ENCODE measurements around the gene SMG6.
"Not testable (repeated sequence)": the region's sequence is repeated elsewhere in the genome, so short reads cannot be mapped to it uniquely, and the experiment has no call there.

The SMG6 gene

DNA sequence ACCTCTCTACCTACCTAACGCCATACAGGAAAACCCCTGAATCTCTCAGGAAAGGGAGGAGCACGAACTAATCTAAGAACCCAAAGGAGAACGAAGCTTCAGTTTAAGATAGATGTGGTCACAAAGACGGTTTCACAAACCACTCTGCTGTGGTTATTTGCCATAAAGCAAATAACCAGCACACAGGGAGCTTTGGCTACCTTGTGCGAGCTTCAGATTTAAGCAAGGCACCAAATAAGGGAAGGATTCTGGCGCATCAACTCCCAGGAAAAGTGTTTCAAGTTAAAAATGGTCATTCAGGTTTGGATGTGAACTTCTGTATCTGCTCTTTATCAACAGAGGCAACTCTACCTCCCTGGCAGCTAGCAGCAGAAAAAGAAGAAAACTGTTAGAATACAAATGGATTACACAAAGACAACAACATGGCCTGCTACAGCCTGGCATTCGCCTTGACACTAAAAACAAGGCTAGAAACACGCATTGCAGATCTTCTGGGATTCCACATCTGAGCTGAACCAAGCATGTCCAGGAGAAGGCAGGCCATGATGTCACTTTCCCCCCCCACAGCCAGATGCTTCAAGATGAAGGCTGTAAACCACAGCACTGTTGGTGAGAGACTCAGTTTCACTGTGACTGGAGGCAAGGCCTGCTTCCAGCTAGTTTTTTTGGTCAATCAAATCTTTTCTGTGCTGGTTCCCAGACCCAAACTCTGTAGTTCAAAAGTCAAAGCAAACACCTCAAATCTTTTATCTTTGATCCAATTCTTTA is 43.6 kb downstream of the SMG6 start:
- no peak for DNase-seq

DNA sequence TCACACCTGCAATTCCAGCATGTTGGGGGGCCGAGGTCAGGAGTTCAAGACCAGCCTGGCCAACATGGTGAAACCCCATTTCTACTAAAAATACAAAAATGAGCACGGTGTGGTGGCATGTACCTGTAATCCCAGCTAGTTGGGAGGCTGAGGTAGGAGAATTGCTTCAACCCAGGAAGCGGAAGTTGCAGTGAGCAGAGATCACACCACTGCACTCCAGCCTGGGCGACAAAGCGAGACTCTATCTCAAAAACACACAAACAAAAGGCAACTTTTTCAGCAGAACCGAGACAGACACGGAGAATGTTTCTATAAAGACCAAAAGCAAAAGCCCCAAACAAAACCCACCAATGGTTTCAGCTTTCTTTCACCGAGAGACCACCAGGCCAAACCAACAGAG is 44.8 kb downstream of the SMG6 start:
- DNase-seq: not testable (repeated sequence)

DNA sequence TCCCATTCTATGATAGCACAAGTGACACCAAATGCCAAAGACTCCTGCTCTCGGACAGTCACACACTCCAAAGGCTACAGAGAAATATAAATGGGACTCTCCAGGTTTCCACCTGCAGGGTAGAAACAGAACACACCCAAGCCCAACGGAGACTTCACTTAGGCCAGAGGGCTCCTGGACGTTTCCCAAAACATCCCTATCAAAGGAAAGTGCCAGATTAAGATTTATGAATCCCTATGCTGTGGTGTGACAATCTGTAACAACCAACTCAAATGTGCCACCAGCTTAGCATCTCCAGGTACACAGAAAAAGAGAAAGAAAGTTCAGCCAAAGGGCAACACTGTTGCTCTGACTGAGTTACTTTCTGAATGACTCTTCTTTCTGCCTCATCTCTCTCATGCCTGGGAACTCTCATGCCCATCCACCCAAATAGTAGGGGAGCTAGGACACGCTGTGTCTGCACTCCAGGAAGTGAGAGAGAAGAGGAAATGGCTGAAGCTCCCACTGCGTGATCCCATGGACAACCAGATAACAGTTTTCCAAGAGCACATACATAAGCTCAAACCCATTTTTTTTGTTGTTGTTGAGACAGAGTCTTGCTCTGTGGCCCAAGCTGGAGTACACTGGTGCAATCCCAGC is 49.7 kb downstream of the SMG6 start:
- no peak for DNase-seq

DNA sequence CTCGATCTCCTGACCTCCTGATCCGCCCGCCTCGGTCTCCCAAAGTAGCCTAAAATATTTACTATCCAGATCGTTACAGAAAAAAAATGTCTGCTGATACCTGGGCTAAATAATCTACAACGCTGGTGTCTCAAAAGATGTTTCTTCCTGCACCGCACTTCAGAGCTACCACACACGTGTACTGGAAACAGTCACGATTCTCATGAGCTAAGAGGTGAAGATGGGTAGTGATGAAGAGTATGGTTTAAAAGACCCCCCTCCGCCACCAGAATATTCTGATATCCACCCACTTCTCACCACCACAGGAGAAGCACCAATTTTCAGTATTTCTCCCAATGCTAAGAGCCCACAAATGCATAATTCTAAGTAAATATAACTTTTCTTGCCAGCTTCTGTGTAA is 50.2 kb downstream of the SMG6 start:
- DNase-seq: no peak

DNA sequence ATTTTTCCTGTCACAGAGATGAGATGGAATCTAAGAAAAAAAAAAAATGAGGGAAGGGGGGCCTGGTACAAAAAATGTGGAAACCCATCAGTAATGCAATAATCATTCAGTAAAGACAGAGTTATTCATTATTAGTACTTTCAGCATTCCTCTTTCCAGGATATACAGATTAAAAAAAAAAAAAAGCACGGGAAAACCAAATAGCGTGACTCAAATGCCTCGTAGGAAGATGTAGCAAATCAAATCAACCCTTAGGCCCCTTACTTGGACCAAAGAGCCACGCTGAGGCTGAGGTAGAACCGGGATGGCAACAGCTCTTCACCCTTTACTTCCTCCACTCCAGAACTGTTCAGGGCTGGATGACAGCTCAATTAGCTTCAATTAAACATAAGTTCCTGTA is 52.5 kb downstream of the SMG6 start:
- no peak for DNase-seq

DNA sequence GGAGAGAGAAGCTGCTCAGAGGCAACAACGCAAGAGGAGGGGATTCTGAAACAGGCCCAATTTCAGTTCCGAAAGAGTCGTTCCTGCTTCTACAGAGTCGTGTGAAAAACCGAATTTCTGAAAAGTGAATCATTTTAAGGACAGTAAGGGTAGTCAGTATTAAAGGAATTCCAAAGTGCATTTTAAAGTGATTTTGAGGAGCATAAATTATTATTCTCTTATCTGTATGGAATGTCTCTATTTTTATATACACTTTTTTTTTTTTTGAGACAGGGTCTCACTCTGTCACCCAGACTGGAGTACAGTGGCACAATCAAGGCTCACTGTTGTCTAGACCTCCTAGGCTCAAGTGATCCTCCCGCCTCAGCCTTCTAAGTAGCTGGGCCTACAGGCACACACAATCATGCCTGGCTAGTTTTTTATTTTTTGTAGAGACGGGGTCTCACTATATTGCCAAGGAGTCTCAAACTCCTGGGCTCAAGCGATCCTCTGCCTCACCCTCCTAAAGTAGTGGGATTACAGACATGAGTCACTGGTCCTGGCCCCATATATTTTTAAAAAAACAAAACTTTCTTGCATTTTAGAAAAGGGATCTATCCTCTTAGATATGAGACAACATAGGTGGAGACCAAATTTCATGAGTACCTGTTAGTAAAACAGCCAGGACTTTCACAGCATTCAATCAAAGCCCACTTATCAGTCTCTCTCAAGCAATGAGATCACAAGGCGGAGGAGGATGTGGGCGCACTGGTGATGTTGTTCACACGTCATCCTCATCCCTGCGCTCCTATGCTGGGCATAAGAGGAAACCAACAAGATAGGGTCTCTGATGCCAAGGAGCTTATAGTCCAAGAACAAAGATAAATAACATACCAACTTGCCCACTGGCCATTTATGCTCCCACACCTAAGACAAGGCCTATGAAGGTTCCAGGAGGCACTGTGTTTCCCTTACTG is 53.2 kb downstream of the SMG6 start:
- no peak for DNase-seq

DNA sequence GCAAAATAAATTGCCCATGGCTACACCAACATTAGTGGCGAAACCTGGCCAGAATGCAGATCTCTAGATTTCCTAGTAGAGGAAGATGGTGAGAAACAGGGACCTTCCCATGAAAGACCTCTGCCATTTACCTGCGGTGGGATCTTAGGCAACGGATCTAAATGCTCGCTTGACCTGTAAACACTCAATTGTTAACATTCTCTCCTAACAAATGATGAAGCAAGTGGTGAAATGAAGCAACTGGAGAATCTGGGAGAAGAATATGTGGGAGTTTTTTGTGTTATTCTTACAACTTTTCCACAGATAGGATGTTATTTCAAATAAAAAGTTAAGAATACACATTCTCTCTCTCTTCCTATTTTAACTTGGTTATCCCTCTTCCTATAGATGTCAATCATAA is 56.6 kb downstream of the SMG6 start:
- no peak for DNase-seq

DNA sequence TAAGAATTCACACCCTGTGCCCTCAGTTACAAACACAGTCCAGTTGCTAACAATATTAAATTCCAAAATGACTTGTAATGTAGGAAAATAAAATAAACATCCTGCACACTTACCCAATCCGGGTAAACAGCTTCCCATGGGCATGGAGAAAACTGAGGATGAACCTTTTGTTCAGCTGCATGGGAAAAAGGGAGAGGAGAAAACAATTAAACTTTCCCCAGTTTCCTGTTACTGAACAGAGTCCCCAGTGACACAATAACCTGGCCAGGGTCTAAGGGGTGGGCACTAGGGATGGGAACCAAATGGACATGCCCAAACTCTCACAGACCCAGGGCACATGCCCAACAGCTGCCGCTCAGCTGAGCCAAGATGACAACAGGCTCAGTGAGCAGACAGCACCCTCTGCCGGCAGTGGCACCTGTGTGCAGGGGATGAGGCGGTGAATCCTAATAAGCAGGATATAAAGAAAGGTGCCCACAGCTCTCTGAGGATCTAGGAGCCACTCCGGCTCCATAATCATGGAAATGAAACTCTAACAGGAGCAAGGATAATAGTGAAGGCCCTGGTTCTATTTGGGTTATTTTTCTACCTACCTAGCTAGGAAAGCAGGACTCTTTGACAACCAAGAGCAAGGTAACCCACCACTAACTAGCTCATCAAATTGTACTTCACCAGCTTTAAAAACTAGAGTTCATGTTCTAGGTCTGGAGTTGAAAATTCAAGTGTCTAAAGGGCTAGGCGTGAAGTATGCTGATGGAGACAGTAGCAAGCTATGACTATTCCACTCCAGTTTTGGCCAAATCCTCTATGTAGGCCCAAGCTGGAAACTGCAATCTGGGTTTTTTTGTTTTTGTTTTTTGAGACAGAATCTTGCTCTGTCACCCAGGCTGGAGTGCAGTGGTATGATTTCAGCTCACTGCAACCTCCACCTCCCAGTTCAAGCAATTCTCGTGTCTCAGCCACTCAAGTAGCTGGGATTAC is 58.8 kb downstream of the SMG6 start:
- DNase-seq: peak in 1 of 2 experiments; percentile 69

DNA sequence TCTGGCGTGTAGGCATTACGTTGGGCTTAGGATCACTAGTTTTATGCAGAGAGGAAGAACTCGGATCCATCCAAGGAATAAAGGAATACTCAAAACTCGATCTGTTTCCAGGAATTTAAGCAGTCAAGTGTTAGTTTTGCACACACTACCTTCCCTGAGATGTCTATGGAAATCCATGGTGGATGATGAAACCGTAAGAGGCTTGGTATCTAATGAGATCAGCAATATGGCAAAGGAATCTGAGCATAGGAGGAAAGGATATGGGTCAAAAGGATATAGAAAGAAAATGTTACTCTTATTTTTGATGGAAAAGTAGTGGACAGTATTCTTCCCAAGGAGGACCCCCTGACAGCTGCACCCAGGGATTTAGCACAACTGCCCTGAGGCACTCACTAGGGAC is 59.6 kb downstream of the SMG6 start:
- no peak for DNase-seq

DNA sequence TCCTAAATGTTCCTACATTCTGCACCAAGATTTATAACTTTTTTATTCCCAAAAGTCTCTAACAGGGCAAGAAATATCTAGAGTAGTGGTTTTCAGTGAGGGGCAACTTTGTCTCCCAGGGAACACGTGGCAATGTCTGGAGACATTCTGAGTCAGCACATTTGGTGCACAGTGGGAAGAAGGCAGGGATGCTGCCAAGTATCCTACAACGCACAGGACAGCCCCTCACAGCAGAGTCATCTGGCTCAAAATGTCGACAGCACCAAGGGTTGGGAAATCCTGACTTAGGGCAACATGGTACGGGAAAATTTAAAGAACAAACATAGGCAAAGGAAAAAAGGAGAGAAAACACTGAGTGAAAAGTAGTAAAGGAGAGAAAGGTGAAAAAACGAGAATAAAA is 61.8 kb downstream of the SMG6 start:
- no peak for DNase-seq

DNA sequence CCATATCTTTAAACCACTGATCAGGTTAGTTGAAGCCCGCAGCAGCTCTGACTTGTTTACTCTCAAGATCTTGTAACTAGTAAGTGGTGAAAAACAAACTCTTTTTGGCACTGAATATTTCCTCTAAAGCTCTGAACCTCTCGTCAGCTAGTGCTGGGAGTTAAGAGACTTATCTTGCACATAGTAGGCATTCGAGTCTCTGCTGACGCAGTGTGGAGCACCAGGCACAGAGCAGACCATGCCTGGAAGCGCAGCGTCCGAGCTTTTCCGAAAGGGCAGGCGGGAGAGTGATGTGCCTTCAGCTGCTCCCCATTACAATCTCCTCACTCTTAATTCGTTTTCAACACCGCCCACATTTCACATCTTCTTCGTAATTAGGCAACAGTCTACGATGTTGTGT is 63.0 kb downstream of the SMG6 start:
- no peak for DNase-seq

DNA sequence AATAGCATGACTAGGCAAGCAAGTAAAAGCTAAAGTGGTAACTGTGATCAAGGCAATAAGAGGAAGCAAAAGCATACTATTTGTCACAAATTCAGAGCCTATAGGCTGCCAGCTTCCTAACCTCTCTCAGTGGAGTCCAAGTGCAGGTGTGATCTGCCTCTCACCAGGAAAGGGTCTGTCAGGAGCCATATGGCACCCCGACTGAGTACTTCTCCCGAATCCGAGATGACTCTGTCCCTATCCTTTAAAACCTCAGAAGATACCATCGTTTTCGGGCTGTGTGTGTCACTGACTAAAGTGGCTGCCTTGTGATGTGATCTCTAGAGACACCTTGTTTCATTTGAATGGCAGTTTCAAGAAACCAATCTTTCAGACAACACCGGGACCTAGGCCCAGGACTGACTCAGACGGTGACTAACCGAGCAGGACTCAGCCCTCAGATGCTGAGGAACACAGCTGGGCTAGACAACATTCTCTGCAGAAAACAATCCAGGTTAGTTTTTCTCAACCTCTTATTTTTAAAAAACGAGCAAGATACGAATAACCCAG is 63.6 kb downstream of the SMG6 start:
- DNase-seq: peak; percentile 41 to 64

DNA sequence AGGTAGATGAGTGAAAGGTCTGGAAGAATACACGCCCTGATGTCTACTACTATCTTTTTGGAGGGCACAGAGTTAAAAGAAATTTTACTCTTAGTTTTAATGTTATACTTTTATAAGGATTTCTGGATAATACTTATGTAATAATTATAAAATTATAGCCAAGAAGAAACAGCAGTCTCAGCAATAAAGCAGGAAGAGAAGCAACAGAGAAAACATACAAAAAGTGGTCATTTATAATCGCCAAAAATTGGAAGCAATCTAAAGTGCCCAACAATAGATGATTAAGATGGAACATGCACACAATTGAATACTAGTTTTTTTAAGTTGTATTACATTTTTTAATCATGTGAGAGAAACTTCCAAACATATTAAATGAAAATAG is 64.4 kb downstream of the SMG6 start:
- DNase-seq: no peak

DNA sequence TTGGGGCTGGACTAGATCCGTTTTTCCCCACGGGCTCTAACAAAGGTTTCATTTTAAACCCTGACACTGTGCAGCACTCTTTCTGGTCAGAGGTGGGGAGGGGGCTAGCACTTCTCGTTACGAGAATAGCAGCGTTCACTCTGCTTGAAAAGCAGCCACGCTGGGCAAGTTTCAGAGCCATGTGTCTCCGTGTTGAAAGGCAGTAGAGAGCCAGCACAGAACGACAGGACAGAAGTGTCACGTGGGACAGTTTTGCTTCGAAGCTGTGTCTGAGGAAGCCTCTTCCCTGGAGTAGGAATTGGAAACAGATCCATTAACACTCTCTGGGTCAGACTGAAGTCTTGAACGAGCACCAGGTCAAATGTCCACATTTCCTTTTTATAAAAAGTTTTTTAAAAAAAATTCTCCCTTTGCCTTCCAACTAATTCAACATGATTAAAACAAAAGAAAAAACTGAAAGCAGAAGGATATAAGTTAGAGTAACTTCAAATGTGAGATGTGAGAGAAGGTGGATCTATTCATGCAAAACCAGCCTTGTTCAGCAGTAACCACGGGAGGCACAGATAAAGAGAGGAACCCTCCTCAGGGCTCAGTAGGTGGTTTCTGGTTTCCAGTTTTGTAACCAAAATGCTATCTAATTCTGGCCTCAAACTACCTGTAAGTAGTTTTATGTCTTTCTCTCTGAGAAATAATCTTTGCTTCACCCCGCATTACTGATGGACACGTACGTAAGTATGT is 65.0 kb downstream of the SMG6 start:
- DNase-seq: no peak

DNA sequence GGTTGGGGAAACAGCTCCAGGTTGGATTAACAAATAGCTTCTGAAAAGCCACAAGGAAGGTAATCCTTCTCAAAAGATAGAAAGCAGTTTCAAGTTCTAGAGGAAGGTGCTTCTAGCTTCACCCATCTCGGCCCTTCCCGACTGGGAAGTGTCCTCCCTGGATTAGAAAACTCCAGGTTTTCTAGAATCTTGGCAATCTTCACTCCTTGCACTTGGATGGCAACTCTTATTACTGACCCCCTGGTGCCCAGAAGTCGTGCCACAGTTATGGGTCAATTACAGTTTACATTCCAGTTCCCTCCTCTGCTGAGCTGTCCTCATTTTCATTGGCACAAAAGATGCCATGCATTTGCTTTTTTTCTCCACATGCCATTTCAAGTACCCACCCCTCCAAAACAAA is 65.6 kb downstream of the SMG6 start:
- DNase-seq: no peak

DNA sequence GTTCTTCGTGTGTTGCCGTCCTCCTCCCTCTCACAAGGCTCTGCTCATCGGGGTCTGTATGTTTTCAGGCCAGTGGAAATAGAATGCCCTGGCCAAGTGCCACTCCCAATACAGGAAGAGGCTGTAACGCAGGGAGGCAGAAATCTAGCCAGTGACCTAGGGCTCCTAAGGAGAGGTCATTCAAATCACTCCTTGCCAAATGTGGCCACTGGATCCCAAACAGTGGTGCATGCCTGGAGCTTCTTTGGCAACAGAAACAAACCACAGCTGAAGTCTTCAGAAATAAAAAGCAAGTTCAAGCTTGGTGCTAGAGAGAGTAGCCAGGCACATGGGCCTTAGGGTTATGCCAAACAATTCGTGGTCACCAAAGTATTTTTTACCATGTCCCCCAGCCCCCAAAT is 66.1 kb downstream of the SMG6 start:
- DNase-seq: no peak

DNA sequence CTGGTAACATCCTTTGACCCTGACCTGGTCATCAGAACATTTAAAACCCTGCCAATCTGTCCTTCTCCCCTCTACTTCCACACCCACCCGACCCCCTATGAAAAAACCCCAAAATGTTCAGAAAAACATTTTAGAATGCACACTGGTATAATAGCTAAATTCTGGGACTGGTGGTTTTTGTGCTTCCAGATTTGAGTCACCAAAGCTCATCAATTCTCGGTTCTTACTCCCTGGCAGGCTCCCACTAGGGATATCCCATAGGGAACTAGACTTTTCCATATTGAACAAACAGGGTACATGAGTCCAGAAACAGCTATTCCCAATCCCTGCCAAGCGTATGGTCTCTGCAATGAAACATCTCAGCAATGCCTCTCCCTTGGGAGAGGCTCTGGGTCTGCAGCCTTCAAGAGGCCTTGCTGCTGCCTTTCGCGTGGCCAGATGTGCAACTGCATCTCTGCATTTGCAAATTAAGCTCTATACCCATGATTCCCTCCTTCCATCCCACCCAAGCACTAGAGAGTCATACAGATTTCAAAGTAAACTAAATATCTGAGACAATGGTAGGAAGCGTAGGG is 67.7 kb downstream of the SMG6 start:
- no peak for DNase-seq

DNA sequence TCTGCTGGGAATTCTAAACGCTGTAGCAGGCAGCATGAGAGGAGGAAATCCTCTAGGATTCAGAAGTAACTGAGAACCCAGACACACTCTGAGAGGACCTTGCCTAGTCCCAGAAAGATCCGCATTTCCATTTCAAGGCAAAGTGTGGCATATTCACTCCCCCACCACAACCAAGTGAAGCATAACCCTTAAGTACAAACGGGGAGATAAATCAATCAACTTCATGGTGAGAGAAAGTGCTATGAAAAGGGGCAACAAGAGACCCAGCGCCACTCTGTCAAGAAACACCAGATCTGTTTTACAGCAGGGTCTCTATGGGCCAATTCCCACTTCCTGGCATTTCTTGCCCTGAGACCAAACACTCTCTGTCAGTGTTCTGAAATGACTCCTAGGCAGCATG is 68.3 kb downstream of the SMG6 start:
- no peak for DNase-seq

DNA sequence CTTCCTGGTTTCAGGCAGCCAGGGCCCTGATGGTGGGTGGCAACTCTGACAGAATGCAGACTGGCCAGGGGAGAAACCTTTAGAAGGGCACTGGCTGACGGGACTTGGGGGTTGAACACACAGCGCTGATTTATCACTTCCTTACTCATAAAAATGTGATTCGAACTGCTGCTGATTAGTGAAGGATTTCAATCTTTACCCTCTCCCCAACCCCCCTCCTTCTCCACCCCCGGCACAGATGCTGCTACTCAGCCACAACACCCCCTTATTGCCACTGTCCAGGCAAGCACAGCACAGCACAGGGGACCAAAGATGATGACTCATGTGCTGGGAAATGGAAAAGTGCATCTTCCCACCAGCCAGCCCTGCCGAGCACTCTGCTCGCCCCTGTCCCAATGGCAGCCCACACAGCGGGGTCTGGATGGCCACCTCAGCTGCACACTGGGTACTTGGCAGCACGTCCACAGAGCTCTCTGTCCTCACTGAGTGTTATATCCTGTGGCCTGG is 70.1 kb downstream of the SMG6 start:
- no peak for DNase-seq

DNA sequence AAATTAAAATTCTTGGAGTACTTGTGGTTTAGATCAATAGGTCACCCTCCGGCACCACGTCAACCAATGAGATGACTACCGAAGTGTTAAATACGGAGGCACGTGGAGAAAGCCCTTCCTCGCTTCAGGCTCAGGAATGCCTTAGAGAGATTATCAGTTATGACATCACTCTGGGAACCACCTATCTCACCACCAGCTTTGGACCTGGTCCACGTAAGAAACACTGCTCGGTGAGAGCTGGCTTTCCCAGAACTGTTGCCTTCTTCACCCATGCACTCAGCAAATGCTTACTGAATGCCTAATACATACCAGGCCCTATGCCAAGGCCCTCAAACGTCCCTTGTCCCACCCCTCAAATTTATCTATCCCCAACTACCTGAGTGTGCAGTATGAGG is 71.3 kb downstream of the SMG6 start:
- no peak for DNase-seq

DNA sequence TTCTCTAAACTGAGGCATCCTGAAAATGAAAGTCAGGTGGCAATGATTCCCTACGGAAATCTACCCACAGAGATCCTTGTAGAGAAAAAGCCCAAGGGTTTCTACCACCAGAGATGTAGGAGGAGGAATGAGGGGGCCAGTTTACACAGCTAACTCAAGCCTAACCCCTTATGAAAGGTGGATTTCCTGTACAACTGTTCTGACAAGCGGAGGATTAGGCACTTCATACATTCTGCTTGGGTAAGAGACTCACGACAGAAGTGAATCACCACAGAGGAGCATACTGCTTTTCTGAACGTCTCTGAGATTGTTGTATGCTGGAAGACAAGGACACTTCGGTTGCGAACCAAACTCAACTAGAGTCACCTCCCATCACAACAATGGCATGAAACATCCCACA is 72.7 kb downstream of the SMG6 start:
- DNase-seq: no peak
